Mesenchymal stem cell (in vitro differentiated cells and primary cell): Measurements from ENCODE around the gene KCNMB2.

Source experiments
- DNase-seq: peaks from one replicate; pipeline ENCODE4 v3.0.0-alpha.2; 2013
- H2AFZ ChIP-seq: one replicate; pipeline ENCODE4 v1.6.1; 2013; ENCODE audit warnings: low read depth, mild to moderate bottlenecking, control low read depth, inconsistent platforms, low read length, moderate library complexity
- H2AK5ac ChIP-seq: 2 replicates; pipeline ENCODE4 v1.6.1; 2013; ENCODE audit warnings: low read length, moderate library complexity, mild to moderate bottlenecking, inconsistent platforms; ENCODE audit not compliant: severe bottlenecking
- H2BK120ac ChIP-seq: one replicate; pipeline ENCODE4 v1.6.1; 2013; ENCODE audit warnings: low read depth, mild to moderate bottlenecking, inconsistent platforms, low read length, moderate library complexity
- H2BK12ac ChIP-seq, 2 experiments: one replicate each; pipeline ENCODE4 v1.6.1; 2013; ENCODE audit warnings: inconsistent platforms in 2 of 2, low read length in 2 of 2, mild to moderate bottlenecking in 2 of 2, moderate library complexity in 2 of 2, control low read depth in 1 of 2
- H2BK15ac ChIP-seq: one replicate; pipeline ENCODE4 v1.6.1; 2013; ENCODE audit warnings: mild to moderate bottlenecking, low read depth, inconsistent platforms; ENCODE audit not compliant: poor library complexity, severe bottlenecking
- H2BK5ac ChIP-seq: 2 replicates; pipeline ENCODE4 v1.6.1; 2013; ENCODE audit warnings: low read depth, mild to moderate bottlenecking, low read length, control low read depth, inconsistent platforms; ENCODE audit not compliant: poor library complexity, severe bottlenecking
- H3K14ac ChIP-seq, 2 experiments: one replicate each; pipeline ENCODE4 v1.6.1; 2013; ENCODE audit warnings: inconsistent platforms in 2 of 2, low read length in 2 of 2, control low read depth in 1 of 2, mild to moderate bottlenecking in 1 of 2, moderate library complexity in 1 of 2
- H3K18ac ChIP-seq, 2 experiments: one replicate each; pipeline ENCODE4 v1.6.1; 2013; ENCODE audit warnings: inconsistent platforms in 2 of 2, low read length in 2 of 2, control low read depth in 1 of 2, low read depth in 1 of 2, mild to moderate bottlenecking in 1 of 2
- H3K23ac ChIP-seq, 2 experiments: one replicate each; pipeline ENCODE4 v1.6.1; 2013; ENCODE audit warnings: inconsistent platforms in 2 of 2, low read length in 2 of 2, mild to moderate bottlenecking in 2 of 2, moderate library complexity in 2 of 2, control low read depth in 1 of 2
- H3K27ac ChIP-seq: 2 replicates; pipeline ENCODE4 v1.5.1; 2013; ENCODE audit warnings: mild to moderate bottlenecking, moderate library complexity, low read length, control low read depth, inconsistent platforms; ENCODE audit not compliant: poor library complexity, severe bottlenecking
- H3K27me3 ChIP-seq, 2 experiments: 2 replicates each; pipeline versions ENCODE4 v1.6.1 to v1.7.0; 2013; ENCODE audit warnings: low read length in 2 of 2, mild to moderate bottlenecking in 2 of 2, moderate library complexity in 2 of 2, control low read depth in 1 of 2, inconsistent platforms in 1 of 2; ENCODE audit not compliant: control insufficient read depth in 1 of 2, insufficient read depth in 1 of 2
- H3K36me3 ChIP-seq, 2 experiments: 2 replicates each; pipeline versions ENCODE4 v1.6.1 to v1.7.0; 2013; ENCODE audit warnings: low read length in 2 of 2, control low read depth in 1 of 2, inconsistent platforms in 1 of 2, low read depth in 1 of 2, mild to moderate bottlenecking in 1 of 2; ENCODE audit not compliant: insufficient read depth in 2 of 2, control insufficient read depth in 1 of 2
- H3K4ac ChIP-seq, 2 experiments: one replicate each; pipeline ENCODE4 v1.6.1; 2013; ENCODE audit warnings: inconsistent platforms in 2 of 2, low read length in 2 of 2, mild to moderate bottlenecking in 2 of 2, moderate library complexity in 2 of 2, control low read depth in 1 of 2, low read depth in 1 of 2
- H3K4me1 ChIP-seq: 2 replicates; pipeline ENCODE4 v1.6.1; 2013; ENCODE audit warnings: low read depth, low read length, control low read depth; ENCODE audit not compliant: control insufficient read depth, insufficient read depth
- H3K4me2 ChIP-seq: 2 replicates; pipeline ENCODE4 v1.6.1; 2013; ENCODE audit warnings: low read length, mild to moderate bottlenecking, inconsistent platforms; ENCODE audit not compliant: poor library complexity, severe bottlenecking
- H3K4me3 ChIP-seq, 2 experiments: 2 replicates each; pipeline versions ENCODE4 v1.5.1 to v1.7.0; 2013; ENCODE audit warnings: low read length in 2 of 2, mild to moderate bottlenecking in 2 of 2, control low read depth in 1 of 2, low read depth in 1 of 2; ENCODE audit not compliant: insufficient read depth in 1 of 2
- H3K79me1 ChIP-seq: replicated peaks from 2 replicates; pipeline ENCODE4 v1.6.1; 2013; ENCODE audit warnings: mild to moderate bottlenecking, control low read depth, low read length, inconsistent platforms; ENCODE audit not compliant: poor library complexity, severe bottlenecking
- H3K9ac ChIP-seq: 2 replicates; pipeline ENCODE4 v1.7.0; 2013; ENCODE audit warnings: mild to moderate bottlenecking, low read length, moderate library complexity
- H3K9me3 ChIP-seq: 2 replicates; pipeline ENCODE4 v1.7.0; 2013; ENCODE audit warnings: mild to moderate bottlenecking, low read length; ENCODE audit not compliant: control insufficient read depth
- H4K8ac ChIP-seq: one replicate; pipeline ENCODE4 v1.6.1; 2013; ENCODE audit warnings: inconsistent platforms, mild to moderate bottlenecking, low read length, moderate library complexity
- H4K91ac ChIP-seq: one replicate; pipeline ENCODE4 v1.6.1; 2013; ENCODE audit warnings: mild to moderate bottlenecking, low read length, inconsistent platforms
- WGBS: methylation state at CpG from one replicate; pipeline ENCODE4 v1.1.7; 2013; ENCODE audit warnings: mixed read lengths; 5-methylcytosine and 5-hydroxymethylcytosine counted together

Gene KCNMB2

GRCh38 chr3:178508443-178508825, 27.8 kb upstream of the KCNMB2 start:
- Histone ChIP-seq H2BK5ac (no peak overlapping the region), H3K36me3 (no peaks in the 10 kb centered on the region), H3K79me1 (no peaks in the 10 kb centered on the region), H3K9me3 (no peaks in the 10 kb centered on the region), H3K27ac (no peak overlapping the region), H2BK15ac (no peak overlapping the region), H2BK12ac (peak overlapping the region in 1 of 2 experiments; percentile 72), H2AK5ac (no peak overlapping the region), H3K9ac (no peak overlapping the region), H2AFZ (no peak overlapping the region), H3K14ac (no peak overlapping the region), H3K4ac (no peak overlapping the region), H2BK120ac (no peak overlapping the region), H3K4me3 (no peak overlapping the region), H3K4me1 (no peaks in the 10 kb centered on the region), H3K18ac (no peak overlapping the region), H3K4me2 (no peak overlapping the region), H4K8ac (no peak overlapping the region), H3K27me3 (no peaks in the 10 kb centered on the region), H4K91ac (no peak overlapping the region), H3K23ac (no peak overlapping the region)
- 100% methylated on average over 1 of the region's 2 CpGs for WGBS
- DNase-seq, result no peak

GRCh38 chr3:178510496-178510895, 25.7 kb upstream of the KCNMB2 start:
- no peak overlapping the region for H2BK120ac ChIP-seq
- H3K27ac ChIP-seq, result no peak overlapping the region
- H3K4me1 ChIP-seq, result no peaks in the 10 kb centered on the region

GRCh38 chr3:178512647-178513046, 23.6 kb upstream of the KCNMB2 start:
- Histone ChIP-seq H4K8ac (peak overlapping the region; percentile 85), H3K27me3 (no peaks in the 10 kb centered on the region), H4K91ac (peak overlapping the region; percentile 34), H3K4me1 (no peaks in the 10 kb centered on the region), H2AK5ac (no peak overlapping the region), H3K14ac (no peak overlapping the region), H3K18ac (peak overlapping the region; percentile 79 to 91), H2AFZ (no peak overlapping the region), H2BK5ac (no peak overlapping the region), H3K27ac (no peak overlapping the region), H3K9me3 (no peaks in the 10 kb centered on the region), H3K4me2 (no peak overlapping the region), H3K79me1 (no peaks in the 10 kb centered on the region), H2BK120ac (peak overlapping the region; percentile 92), H2BK15ac (peak overlapping the region; percentile 95), H3K4ac (peak overlapping the region; percentile 19 to 68), H3K23ac (no peak overlapping the region), H3K4me3 (no peak overlapping the region), H3K9ac (no peak overlapping the region), H3K36me3 (no peaks in the 10 kb centered on the region), H2BK12ac (peak overlapping the region; percentile 4 to 51)
- peak; percentile 70 for DNase-seq
- 5% methylated on average over 5 of the region's 5 CpGs for WGBS

More at GRCh38 chr3:178510496-178510895, 25.7 kb upstream of the KCNMB2 start:
- no peak overlapping the region for H2BK5ac ChIP-seq
- H3K36me3 ChIP-seq, result no peaks in the 10 kb centered on the region
- no peak overlapping the region for H4K91ac ChIP-seq
- H3K4ac ChIP-seq, result no peak overlapping the region
- H4K8ac ChIP-seq, result no peak overlapping the region
- H3K23ac ChIP-seq, result no peak overlapping the region
- H3K18ac ChIP-seq, result no peak overlapping the region
- no peak overlapping the region for H3K14ac ChIP-seq
- no peak for DNase-seq
- no peak overlapping the region for H3K4me3 ChIP-seq
- H2BK12ac ChIP-seq, result no peak overlapping the region
- H3K9ac ChIP-seq, result no peak overlapping the region
- no peaks in the 10 kb centered on the region for H3K27me3 ChIP-seq
- H2BK15ac ChIP-seq, result no peak overlapping the region
- H3K79me1 ChIP-seq, result no peaks in the 10 kb centered on the region
- no peak overlapping the region for H2AFZ ChIP-seq
- H3K9me3 ChIP-seq, result no peaks in the 10 kb centered on the region
- H3K4me2 ChIP-seq, result no peak overlapping the region
- no peak overlapping the region for H2AK5ac ChIP-seq

DNA sequence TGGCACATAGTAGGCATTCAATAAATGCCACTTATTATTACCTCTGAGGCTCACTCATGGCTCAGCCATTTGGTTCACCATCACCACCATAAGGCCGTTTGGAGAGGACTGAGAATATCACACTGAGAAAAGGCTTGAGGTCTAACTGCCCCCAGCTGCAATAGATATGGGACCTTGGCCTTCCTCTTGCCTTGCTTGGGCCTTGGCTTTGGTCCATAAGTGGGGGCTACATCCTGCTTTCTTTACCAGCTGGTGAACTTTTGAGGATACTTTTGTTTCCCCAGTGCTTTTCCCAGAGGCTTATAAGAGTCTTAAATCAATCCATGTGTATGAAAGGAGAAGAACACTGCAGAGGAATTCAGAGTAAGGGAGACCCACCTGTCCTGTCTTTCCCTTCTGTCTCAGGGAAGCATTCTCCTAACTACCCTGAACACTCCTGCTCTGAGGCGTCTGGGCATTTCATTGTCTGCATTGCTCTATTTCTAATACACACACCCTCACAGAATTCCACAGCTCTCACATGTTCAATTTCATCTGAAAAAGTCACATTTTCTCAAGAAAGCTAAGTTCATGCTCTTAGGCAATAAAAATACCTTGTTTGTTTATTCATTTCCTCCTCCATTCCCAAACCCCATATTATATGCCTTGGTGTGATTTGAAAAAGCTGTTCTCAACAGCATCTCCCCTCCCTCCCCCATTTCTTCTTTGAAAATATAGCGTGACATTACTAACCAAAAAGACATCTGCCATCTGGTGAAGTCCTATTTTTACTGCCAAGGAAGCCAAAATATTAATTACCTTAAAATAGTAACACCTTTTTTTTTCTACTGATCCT, 22.5 kb upstream of the KCNMB2 start:
- peak; percentile 87 for DNase-seq
- Histone ChIP-seq H3K27ac (no peak overlapping the region), H3K4me2 (no peak overlapping the region), H3K79me1 (no peaks in the 10 kb centered on the region), H4K91ac (peak overlapping the region; percentile 93), H3K36me3 (no peaks in the 10 kb centered on the region), H3K4me1 (peaks cover 1% of the 10 kb centered on the region), H3K14ac (peak overlapping the region in 1 of 2 experiments; percentile 19), H4K8ac (peak overlapping the region; percentile 62), H3K9ac (no peak overlapping the region), H2BK120ac (peak overlapping the region; percentile 92), H3K18ac (peak overlapping the region; percentile 67 to 91), H3K27me3 (no peaks in the 10 kb centered on the region), H3K4ac (peak overlapping the region; percentile 33 to 83), H2AK5ac (no peak overlapping the region), H2BK5ac (no peak overlapping the region), H3K23ac (no peak overlapping the region), H2BK15ac (peak overlapping the region; percentile 9), H3K9me3 (no peaks in the 10 kb centered on the region), H3K4me3 (no peak overlapping the region), H2BK12ac (peak overlapping the region; percentile 34 to 85), H2AFZ (no peak overlapping the region)
- 11% methylated on average over 3 of the region's 3 CpGs for WGBS
